22Rv1 (cell line): ENCODE data around the gene CROCC2.

Experiments
- ZFX ChIP-seq: fragments of 450-650 bp; IDR thresholded peaks from 2 replicates; pipeline ENCODE4 v1.6.1; 2017; ENCODE audit warnings: antibody characterized with exemption, borderline replicate concordance
- TF ChIP-seq, protein P1 (sequence below): fragments of 450-650 bp; IDR thresholded peaks from 2 replicates; pipeline ENCODE4 v1.5.1; 2017; ENCODE audit warnings: mild to moderate bottlenecking

- TF ChIP-seq, protein P1, sequence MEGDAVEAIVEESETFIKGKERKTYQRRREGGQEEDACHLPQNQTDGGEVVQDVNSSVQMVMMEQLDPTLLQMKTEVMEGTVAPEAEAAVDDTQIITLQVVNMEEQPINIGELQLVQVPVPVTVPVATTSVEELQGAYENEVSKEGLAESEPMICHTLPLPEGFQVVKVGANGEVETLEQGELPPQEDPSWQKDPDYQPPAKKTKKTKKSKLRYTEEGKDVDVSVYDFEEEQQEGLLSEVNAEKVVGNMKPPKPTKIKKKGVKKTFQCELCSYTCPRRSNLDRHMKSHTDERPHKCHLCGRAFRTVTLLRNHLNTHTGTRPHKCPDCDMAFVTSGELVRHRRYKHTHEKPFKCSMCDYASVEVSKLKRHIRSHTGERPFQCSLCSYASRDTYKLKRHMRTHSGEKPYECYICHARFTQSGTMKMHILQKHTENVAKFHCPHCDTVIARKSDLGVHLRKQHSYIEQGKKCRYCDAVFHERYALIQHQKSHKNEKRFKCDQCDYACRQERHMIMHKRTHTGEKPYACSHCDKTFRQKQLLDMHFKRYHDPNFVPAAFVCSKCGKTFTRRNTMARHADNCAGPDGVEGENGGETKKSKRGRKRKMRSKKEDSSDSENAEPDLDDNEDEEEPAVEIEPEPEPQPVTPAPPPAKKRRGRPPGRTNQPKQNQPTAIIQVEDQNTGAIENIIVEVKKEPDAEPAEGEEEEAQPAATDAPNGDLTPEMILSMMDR: no peak
- no peak for TF ChIP-seq ZFX
These were observed 97.2 kb downstream of the CROCC2 start for GRCh38 chr2:241003369-241003768.
